GM19328 (cell line): Measurements from ENCODE around the gene IP6K1.

ENCODE experiments used
- ATAC-seq: cut with Tn5 transposase; IDR thresholded peaks from one replicate; pipeline ENCODE4 v1.9.1; 2021; ENCODE audit warnings: mild to moderate bottlenecking, moderate library complexity; ENCODE audit not compliant: unreplicated experiment

The IP6K1 gene

GRCh38 chr3:49727154-49727923 is 59.0 kb downstream of the IP6K1 start:
- ATAC-seq = no peak

GRCh38 chr3:49725906-49726681 is 60.2 kb downstream of the IP6K1 start:
- ATAC-seq = no peak

GRCh38 chr3:49724586-49724985 is 61.8 kb downstream of the IP6K1 start:
- ATAC-seq = no peak

GRCh38 chr3:49723628-49724551 is 62.5 kb downstream of the IP6K1 start, which contains the start of gene GMPPB:
Gene GMPPB, minus strand, starts transcription at chr3:49723951. Its CDS starts 225 bp downstream, at chr3:49723726.
- peak; percentile 72 for ATAC-seq

GRCh38 chr3:49723296-49723627 is 63.1 kb downstream of the IP6K1 start:
- ATAC-seq = no peak

GRCh38 chr3:49722896-49723295 is 63.4 kb downstream of the IP6K1 start:
- no peak for ATAC-seq

GRCh38 chr3:49721896-49722781 is 64.2 kb downstream of the IP6K1 start:
- ATAC-seq = no peak

GRCh38 chr3:49721596-49721895 is 64.8 kb downstream of the IP6K1 start:
- ATAC-seq = no peak

GRCh38 chr3:49720855-49721595 is 65.3 kb downstream of the IP6K1 start:
- no peak for ATAC-seq

GRCh38 chr3:49719214-49719884 is 67.0 kb downstream of the IP6K1 start, which contains the start of gene AMIGO3:
Gene AMIGO3, minus strand, starts transcription at chr3:49719684. Its CDS starts 219 bp downstream, at chr3:49719465.
- ATAC-seq = peak; percentile 48

- no peak for ATAC-seq
These were observed 67.5 kb downstream of the IP6K1 start for GRCh38 chr3:49718858-49719213.

GRCh38 chr3:49717959-49718857 is 68.1 kb downstream of the IP6K1 start:
- no peak for ATAC-seq

- ATAC-seq = no peak
These were observed 69.0 kb downstream of the IP6K1 start for GRCh38 chr3:49717211-49717958.

- no peak for ATAC-seq
These were observed 69.6 kb downstream of the IP6K1 start for GRCh38 chr3:49716691-49717210.

- ATAC-seq = no peak
These were observed 70.2 kb downstream of the IP6K1 start for GRCh38 chr3:49716169-49716568.

- ATAC-seq = no peak
These were observed 70.7 kb downstream of the IP6K1 start for GRCh38 chr3:49715611-49716121.
